ENCODE data around the gene LRRC4C. TPM values are rescaled to one million over a fixed set of nuclear protein-coding genes. Genes with fewer than 3 reads are reported as not detected.

LRRC4C gene
- total and polyA plus RNA-seq, 10 of the 15 experiments (the other 5 are each of a cell fraction or from before 2014, with no cell fraction given) = 1.5 TPM; not detected in 9

- intact Hi-C loops (cut with micrococcal nuclease; ENCODE audit: unreplicated experiment) = no loop called here
- POLR2A ChIA-PET = no interaction called here
Observed at GRCh38 chr11:41328324-41328723, 131.1 kb downstream of the LRRC4C start.

More at GRCh38 chr11:41328324-41328723, 131.1 kb downstream of the LRRC4C start:
- Histone ChIP-seq H3K27me3 (replicated peaks in 1 of 2; ENCODE audit: control insufficient read depth in 2 of 2, insufficient read depth in 2 of 2, low read length in 1 of 2) (no peaks in the 10 kb centered on the region), H3K4me2 (ENCODE audit: control insufficient read depth, insufficient read depth) (no peak overlapping the region), H3K36me3 (ENCODE audit: control insufficient read depth in 2 of 2, insufficient read depth in 2 of 2, low read length in 1 of 2) (no peaks in the 10 kb centered on the region), H3K9ac (ENCODE audit: control insufficient read depth, insufficient read depth, low read length) (no peak overlapping the region), H3K4me1 (ENCODE audit: control insufficient read depth, insufficient read depth, low read length) (no peaks in the 10 kb centered on the region), H4K20me1 (ENCODE audit: control insufficient read depth, insufficient read depth) (no peaks in the 10 kb centered on the region), H3K9me3 (replicated peaks; ENCODE audit: control insufficient read depth, insufficient read depth, low read length) (no peaks in the 10 kb centered on the region), H3K79me2 (ENCODE audit: control insufficient read depth, insufficient read depth, low read length) (no peaks in the 10 kb centered on the region), H3K27ac (ENCODE audit: control insufficient read depth, insufficient read depth) (no peak overlapping the region), H2AFZ (ENCODE audit: control insufficient read depth, low read depth, low read length) (no peak overlapping the region), H3K4me3 (no peak overlapping the region)
- no TSS peak for BruUV-seq (replicated peaks)
- DNase-seq (ENCODE audit: low read depth, low spot score) (no peak), FAIRE-seq (no peak), ATAC-seq (no peak)
- WGBS (ENCODE audit: insufficient coverage, insufficient replicate concordance, low lambda C conversion rate, missing lambda C conversion rate) = 42% methylated on average over 4 of the region's 4 CpGs
- ChIA-PET RAD21 (ENCODE audit: unreplicated experiment) (no interaction called here), CTCF (no interaction called here), SMC1A (ENCODE audit: uncharacterized antibody, unreplicated experiment) (no interaction called here)
- TF ChIP-seq NR2C1 (IDR thresholded peaks at IDR 0.05) = no peak
- TF ChIP-seq TCF3 (IDR thresholded peaks at IDR 0.05; ENCODE audit: borderline replicate concordance, insufficient read depth, low read depth, low read length) = no peak
- no peak for TF ChIP-seq NRF1 (conservative IDR thresholded peaks at IDR 0.05; ENCODE audit: low read depth, low read length)
- no peak for TF ChIP-seq IRF3 (IDR thresholded peaks at IDR 0.05)
- TF ChIP-seq ZNF207 (IDR thresholded peaks at IDR 0.05; ENCODE audit: borderline replicate concordance) = no peak
- no peak for TF ChIP-seq SMARCA5 (IDR thresholded peaks at IDR 0.05)
- no peak for TF ChIP-seq ZZZ3 (IDR thresholded peaks at IDR 0.05; ENCODE audit: control insufficient read depth, insufficient read length, low read depth)
- TF ChIP-seq E2F8 (IDR thresholded peaks at IDR 0.05; ENCODE audit: low read depth, partially characterized antibody) = no peak
- no peak for TF ChIP-seq TCF12 (IDR thresholded peaks at IDR 0.05; ENCODE audit: low read depth, low read length)
- in situ Hi-C loops (cut with MboI) = no loop called here
